Lower leg skin (tissue), 3 donors: Measurements from ENCODE around the gene KAT6B.

Experiments
- CTCF ChIP-seq, 3 donors: fragments of 450-650 bp; IDR thresholded peaks; one replicate each; pipeline ENCODE4 v1.5.1; 2016; ENCODE audit warnings: antibody characterized with exemption in 3 of 3, mild to moderate bottlenecking in 3 of 3, moderate library complexity in 2 of 3
- POLR2A ChIP-seq, 2 donors: fragments of 450-650 bp; IDR thresholded peaks; one replicate each; pipeline ENCODE4 v1.6.1; 2016 to 2017; ENCODE audit warnings: antibody characterized with exemption in 2 of 2, mild to moderate bottlenecking in 1 of 2, moderate library complexity in 1 of 2

- TF ChIP-seq CTCF (IDR thresholded peaks at IDR 0.05) (no peak), POLR2A (IDR thresholded peaks at IDR 0.05) (no peak)
These were observed 209.7 kb downstream of the KAT6B start for GRCh38 chr10:75035975-75036708.
